Activated CD4-positive, alpha-beta T cell treated with anti-CD3 and anti-CD28 coated beads for 24 hours (primary cell): ENCODE data around the gene BCOR.

Experiments used
- DNase-seq, 2 donors: peaks; one replicate each; pipeline ENCODE4 v3.0.0-alpha.2; 2020; ENCODE audit warnings: low read depth in 2 of 2

BCOR gene

GRCh38 chrX:40003428-40004245 is 94.1 kb downstream of the BCOR start:
- DNase-seq = no peak

GRCh38 chrX:40003071-40003427 is 94.7 kb downstream of the BCOR start:
- no peak for DNase-seq
